GM18526 (cell line): ENCODE data around the gene LSM3.

ENCODE experiments used
- POLR2A ChIP-seq: IDR thresholded peaks from 3 replicates; pipeline ENCODE4 v1.6.1; 2011; ENCODE audit not compliant: insufficient read length; ENCODE audit errors: extremely low read depth

Gene LSM3

DNA sequence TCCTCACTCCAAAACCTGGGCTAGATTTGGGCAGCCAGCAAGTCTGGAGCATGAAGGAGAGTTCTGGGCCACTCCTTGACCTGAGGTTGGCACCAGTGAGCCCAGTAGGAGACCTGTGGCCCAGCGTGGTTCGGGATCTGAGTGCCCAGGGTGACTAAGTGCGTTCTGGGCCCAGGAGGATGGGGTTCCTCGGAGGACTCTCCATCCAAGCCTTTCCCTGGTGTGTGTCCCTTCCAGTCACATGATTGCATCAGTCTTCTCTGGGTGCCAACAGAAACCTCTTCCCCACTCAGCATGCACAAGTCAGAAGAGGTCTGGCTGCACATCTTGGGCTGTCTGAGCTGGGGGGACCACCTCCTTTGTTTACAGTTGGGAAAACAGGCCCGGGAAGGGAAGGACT is 38.8 kb upstream of the LSM3 start:
- no peak for TF ChIP-seq POLR2A

DNA sequence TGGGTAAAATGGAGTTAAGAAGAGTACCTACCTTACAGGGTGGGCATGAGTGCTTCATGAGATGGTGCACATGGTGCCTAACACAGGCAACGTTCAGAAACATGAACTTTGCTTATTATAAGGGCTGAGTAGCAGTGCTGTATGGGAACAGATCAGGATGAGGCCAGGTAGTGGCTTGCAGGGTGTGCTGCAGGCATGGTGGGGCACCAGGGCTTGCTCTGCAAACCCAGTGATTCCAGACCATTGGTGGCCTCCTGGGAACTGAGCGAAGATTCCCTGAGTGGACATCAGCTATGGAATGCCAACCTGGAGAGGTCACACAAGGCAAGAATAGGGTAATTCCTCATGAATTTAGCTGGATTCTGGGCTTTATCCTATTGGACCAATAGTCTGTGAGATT is 37.9 kb upstream of the LSM3 start:
- TF ChIP-seq POLR2A: no peak

DNA sequence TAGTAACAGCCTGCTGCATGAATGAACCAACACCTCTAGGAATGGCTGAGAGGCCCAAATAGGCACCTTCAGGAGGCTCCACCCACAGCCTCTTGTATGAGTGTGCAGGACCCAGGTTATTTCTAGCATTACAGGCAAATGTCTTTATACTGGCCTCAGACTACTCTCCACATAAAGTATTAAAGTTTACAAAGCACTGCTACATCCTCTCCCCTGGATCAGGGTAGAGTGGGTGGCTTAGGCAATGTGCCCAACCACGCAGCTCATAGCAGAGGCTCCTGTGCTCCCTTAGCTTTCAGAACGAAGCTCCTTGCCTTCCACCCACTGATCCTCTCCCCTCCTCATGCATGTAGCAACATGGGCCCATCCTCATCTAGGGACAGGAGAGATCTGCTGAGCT is 37.5 kb upstream of the LSM3 start:
- TF ChIP-seq POLR2A: no peak

DNA sequence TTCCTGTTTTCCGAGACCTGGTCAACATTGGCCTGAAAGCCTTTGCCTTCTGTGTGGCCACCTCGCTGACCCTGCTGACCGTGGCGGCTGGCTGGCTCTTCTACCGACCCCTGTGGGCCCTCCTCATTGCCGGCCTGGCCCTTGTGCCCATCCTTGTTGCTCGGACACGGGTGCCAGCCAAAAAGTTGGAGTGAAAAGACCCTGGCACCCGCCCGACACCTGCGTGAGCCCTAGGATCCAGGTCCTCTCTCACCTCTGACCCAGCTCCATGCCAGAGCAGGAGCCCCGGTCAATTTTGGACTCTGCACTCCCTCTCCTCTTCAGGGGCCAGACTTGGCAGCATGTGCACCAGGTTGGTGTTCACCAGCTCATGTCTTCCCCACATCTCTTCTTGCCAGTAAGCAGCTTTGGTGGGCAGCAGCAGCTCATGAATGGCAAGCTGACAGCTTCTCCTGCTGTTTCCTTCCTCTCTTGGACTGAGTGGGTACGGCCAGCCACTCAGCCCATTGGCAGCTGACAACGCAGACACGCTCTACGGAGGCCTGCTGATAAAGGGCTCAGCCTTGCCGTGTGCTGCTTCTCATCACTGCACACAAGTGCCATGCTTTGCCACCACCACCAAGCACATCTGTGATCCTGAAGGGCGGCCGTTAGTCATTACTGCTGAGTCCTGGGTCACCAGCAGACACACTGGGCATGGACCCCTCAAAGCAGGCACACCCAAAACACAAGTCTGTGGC is 36.8 kb upstream of the LSM3 start:
- TF ChIP-seq POLR2A: no peak

DNA sequence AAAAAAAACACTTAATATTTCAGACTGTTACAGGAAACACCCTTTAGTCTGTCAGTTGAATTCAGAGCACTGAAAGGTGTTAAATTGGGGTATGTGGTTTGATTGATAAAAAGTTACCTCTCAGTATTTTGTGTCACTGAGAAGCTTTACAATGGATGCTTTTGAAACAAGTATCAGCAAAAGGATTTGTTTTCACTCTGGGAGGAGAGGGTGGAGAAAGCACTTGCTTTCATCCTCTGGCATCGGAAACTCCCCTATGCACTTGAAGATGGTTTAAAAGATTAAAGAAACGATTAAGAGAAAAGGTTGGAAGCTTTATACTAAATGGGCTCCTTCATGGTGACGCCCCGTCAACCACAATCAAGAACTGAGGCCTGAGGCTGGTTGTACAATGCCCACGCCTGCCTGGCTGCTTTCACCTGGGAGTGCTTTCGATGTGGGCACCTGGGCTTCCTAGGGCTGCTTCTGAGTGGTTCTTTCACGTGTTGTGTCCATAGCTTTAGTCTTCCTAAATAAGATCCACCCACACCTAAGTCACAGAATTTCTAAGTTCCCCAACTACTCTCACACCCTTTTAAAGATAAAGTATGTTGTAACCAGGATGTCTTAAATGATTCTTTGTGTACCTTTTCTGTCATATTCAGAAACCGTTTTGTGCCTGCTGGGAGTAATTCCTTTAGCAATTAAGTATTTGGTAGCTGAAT is 35.9 kb upstream of the LSM3 start:
- TF ChIP-seq POLR2A: no peak

DNA sequence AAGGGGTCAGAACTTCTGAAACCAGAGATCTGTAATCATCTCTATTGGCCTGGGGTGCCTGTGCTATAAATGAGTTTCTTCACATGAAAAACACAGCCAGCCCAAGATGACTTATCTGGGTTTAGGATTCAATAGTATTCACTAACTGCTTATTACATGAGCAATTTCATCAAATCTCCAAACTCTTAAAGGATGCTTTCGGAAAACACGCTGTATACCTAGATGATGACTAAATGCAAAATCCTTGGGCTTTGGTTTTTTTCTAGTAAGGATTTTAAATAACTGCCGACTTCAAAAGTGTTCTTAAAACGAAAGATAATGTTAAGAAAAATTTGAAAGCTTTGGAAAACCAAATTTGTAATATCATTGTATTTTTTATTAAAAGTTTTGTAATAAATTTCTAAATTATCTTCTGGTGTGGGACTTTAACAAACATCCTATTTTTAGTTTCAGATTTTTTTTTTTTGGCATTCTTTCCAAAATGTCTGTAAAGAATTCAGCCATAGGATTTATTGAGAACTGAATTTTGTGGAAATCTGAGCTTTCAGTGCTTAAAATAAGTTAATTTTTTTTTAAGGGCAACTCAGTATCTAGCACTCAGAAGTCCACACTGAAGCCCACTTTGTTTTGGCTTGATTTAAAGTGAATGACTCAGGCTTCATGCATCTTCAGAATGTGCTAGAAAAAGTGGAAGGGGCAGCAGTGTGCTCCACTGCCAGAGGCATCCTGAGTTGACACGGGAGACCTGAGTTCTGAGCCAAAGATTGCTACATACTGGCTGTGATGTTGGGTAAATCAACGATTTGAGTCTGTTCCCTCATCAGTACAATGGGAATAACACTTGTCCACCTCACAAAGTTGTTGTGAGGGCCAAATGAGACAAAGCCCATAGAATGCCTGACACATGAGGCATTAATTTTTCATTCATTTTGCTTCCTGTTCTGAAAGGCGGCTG is 35.1 kb upstream of the LSM3 start:
- no peak for TF ChIP-seq POLR2A

DNA sequence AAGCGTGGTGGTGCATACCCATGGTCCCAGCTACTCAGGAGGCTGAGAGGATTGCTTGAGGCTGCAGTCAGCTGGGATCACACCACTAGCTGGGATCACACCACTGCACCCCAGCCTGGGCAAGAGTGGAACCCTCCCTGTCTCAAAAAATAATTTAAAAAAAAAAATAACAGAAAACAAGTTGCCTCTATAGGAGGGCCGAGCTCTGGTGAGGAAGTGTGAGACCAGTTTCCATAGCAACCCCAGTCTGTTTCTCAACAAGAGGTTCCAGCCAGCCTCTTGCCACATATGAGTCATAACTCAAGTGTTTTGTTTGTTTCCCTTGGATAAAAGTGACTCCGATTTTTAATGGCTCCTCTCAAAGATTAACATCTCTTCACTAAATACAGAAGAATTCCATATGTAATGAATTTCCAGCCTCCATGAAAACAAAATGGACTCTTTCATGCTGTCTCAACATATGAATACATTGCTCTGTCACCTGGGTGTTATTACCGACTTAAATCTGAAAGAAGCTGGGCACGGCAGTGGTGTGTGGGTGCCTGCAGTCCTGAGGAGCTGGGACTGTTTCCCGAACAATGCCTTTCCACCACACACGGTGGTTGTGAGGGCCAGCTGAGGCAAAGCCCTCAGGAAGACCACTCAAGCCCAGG is 34.1 kb upstream of the LSM3 start:
- no peak for TF ChIP-seq POLR2A

DNA sequence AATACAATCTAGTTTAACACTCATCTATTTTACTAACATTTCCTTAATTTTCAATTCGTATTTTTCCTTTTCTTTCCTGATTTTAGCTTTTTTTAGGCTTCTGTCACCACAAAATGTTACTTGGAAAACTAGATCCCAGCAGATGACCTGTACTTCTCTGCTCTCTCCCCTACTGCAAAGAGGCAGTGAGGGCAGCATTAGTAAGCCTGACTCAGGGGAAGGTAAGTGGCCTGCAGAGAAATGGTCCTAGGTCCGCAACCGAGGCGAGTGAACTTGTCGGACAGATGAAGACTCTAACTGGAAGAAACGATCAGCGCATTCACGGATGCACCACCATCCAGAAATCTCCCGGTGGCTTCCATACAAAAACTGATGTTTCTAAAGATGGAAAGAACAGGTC is 33.4 kb upstream of the LSM3 start:
- no peak for TF ChIP-seq POLR2A

DNA sequence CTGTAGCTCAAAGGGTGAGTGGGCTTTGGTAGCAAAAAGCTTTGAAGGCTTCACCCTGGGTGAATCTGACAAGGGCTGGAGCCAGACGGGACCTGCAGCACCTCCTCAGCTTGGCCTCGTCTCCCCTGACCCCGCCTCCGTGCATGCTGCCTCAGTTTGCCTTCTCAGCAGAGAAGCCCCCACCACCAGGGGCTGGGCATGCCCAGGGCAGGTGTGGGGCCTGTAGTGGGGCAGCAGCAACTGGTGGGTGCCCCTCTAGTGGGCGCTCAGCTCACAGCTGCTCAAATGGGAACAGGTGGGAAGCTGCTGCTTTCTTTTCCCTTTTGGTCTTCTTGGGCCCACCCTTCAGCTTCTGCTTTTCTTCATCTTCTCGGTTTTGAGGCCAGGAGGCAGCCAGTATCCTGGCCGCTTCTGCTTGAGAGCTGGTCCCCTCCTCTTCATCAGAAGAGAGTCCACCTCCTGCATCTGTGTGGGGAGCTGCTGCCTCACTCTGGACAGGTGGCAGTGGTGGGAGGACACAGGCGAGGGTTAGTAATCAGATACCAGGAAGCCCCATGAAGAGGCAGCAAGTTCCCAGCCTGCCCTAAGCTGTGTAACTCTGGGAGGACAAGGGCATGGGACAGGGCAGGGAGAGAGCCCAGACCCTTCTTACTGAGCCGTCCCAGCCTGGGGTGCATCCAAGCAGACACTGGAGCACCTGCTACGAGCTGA is 32.8 kb upstream of the LSM3 start:
- TF ChIP-seq POLR2A: no peak

DNA sequence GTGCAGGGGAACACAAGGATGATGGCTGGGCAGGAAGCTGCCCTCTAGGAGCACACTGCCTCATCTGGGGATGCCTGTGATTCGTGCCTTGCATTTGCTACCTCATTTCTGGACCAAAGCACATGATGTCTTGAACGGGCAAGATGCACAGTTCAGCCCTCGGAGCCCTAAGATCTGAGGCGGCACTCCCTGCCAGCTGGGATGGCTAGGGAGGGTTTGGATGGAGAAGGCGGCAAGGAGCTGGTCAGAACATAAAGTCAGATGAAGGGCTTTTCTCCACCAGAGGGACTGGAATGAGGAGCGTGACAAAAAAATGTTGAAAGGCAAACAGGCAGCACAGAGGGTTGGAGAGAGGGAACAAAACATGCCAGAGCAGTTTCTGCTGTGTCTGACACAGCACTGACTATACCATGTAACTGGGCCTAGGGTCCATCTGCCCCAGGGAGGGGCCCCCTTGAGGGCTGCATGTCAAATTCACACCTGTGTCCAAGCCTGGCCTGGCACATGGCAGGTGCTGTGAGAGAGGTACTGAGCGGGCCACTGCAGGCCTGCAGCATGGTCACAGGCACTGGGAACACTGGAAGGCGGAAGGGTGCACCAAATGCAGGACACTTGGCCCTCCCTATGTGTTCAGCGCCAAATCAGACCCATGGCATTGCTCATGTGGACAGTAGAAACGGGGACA is 32.1 kb upstream of the LSM3 start:
- no peak for TF ChIP-seq POLR2A

DNA sequence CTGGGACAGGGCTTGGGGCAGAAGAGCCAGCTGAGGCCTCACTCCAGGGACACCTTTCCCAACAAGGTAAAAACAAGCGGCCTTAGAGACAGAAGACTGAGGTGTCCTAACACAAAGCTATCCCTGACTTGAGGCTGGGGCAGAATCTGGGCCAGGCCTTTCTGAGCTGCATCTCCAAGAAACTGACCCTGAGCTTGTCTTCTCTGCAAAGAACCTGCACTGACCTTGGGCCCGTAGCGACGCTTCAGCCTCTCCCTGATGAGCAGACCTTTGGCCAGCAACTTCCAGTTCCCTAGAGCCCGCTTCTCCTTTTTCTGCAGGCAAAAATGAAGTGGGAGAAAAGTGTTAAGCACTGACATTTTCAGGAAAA is 31.6 kb upstream of the LSM3 start:
- no peak for TF ChIP-seq POLR2A

DNA sequence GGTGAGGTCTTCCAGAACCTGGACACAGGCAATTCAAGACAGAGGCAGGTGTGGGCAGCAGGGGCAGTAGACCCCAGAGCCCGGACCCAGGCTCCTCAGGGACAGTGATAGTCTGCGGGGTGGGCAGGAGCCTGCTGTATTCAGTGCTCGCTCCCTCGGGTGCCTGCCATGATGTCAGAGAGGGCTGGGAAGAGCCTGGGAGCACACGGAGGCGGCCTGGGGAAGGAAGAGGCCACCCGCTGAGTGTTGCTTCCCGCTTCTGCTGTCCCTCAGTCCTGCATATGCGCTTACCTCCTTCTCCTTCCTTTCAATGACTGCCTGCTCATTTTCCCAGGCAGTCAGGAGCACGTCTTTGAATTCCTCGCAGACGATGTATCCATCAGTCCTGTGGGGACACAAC is 31.0 kb upstream of the LSM3 start:
- no peak for TF ChIP-seq POLR2A

DNA sequence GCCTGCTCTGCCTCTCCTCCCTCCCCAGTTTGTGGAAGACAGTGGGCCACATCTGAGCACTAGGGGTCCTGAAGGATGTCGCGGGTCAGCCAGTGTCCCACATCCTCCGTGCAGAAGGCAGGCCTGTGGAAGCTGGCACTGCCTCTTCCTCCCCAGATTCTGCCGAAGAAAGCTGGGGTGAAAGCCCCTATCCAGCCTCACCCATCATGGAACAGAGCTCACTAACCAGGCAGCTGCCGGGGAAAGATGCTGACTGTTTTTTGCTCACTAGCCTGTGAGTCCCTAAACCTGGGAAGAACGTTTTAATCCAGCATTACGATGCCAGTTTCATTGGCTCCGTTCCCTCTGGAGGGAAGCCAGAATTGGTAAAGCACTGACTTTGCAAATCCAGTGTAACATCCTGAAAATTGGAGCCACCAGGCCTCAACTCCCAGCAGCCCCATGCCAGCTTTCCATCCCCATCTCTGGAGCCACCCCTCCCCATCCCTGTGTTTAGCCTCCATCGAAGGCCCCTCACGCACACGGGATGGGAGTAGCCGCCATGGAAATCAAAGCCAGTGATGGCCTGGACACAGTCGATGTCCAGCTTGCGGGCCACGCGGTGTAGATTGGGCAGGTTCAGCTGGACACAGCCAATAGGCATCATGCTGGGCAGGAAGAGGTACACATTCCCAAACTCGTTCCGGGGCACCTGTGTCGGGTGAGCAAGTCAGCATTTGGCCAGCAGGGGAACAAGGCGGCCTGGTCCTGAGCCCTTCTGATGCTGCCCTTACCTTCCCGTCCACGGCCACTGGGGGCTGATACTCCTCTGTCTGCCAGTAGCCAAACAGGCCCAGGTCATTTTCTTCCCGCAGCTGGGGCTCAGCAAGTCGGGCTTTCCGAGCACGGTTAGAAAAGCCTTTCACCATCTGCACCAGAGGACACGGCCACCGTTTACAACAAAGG is 30.3 kb upstream of the LSM3 start:
- no peak for TF ChIP-seq POLR2A
